ENCODE measurements around the gene VILL.

DNA sequence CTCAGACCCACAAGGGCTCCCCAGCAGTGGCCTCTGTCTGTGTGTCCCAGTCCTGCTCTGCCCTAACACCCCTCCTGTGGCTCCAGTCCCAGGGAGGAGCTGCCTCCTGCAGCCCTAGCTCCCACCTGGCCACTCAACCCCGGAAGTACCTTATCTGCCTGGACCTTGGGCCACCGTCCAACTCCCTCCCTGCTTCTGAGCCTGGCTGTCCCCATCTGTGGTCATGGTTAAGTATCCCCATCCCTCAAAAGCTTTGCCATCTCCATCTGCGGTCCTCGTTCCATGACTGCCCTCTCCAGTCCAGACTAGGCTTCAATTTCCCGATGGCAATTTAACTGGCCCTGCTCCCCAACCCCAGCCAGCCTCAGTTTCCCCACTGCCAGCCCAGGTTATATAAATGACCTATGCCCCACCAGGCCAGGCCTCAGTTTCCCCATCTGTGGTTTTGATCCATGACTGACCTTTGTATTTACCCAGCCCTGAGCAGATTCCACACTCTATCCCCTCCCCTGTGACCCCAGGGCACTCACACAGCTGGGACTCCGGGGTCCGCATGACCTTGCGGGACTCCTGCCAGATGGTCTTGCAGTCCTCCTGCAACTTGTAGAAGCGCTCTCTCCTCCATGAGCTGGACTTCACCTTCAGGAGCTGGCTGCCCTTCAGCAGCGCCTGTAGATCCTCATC lies 29.2 kb downstream of the VILL start:
- TF ChIP-seq, protein P1, sequence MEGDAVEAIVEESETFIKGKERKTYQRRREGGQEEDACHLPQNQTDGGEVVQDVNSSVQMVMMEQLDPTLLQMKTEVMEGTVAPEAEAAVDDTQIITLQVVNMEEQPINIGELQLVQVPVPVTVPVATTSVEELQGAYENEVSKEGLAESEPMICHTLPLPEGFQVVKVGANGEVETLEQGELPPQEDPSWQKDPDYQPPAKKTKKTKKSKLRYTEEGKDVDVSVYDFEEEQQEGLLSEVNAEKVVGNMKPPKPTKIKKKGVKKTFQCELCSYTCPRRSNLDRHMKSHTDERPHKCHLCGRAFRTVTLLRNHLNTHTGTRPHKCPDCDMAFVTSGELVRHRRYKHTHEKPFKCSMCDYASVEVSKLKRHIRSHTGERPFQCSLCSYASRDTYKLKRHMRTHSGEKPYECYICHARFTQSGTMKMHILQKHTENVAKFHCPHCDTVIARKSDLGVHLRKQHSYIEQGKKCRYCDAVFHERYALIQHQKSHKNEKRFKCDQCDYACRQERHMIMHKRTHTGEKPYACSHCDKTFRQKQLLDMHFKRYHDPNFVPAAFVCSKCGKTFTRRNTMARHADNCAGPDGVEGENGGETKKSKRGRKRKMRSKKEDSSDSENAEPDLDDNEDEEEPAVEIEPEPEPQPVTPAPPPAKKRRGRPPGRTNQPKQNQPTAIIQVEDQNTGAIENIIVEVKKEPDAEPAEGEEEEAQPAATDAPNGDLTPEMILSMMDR (IDR thresholded peaks at IDR 0.05) = no peak
- no peak for TF ChIP-seq POLR2A (IDR thresholded peaks at IDR 0.05)

Measured in body of pancreas (tissue), 4 donors.